ENCODE data around the gene MYLK4. TPM values are rescaled to one million over a fixed set of nuclear protein-coding genes. Genes with fewer than 3 reads are reported as not detected.

Gene MYLK4
- under 1 TPM; 0.41 to 0.79 (median 0.67) TPM for total RNA-seq

DNA sequence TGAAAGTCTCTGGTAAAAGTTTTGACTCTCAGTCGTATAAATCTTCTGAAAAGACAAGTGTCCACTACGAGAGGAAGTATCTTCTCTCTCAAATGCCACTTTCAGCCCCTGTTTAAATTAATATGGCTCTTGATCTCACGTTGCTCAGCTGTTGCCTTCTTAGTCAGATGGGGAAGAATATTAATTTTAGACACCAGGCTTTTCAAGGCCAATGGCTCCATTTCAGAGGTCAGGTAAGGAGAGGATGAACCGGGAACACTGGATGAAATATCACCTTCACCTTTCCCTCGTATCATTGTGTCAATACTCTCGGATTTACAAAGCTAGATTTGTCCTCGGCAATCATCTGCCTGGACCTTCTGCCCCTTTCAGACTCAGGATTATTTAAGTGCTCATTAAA lies at the start of gene MYLK4:
Gene MYLK4 (minus strand): TSS at position 91 of the 400 bp plus-strand sequence. CDS start 1,628 bp downstream, outside the sequence.
- Histone ChIP-seq H3K27me3 (no peaks in the 10 kb centered on the region), H3K4me1 (peaks cover 0 to 8% (median 0%) of the 10 kb centered on the region in 4 donors), H3K36me3 (no peaks in the 10 kb centered on the region), H3K9me3 (no peaks in the 10 kb centered on the region), H3K27ac (no peak within 1 kb of the TSS), H3K4me3 (no peak within 1 kb of the TSS)
- DNase-seq = no peak
- no peak for TF ChIP-seq POLR2AphosphoS5 (IDR thresholded peaks at IDR 0.05)
- TF ChIP-seq EP300 (IDR thresholded peaks at IDR 0.05; ENCODE audit: low read depth) = no peak
- no peak for TF ChIP-seq POLR2A (IDR thresholded peaks at IDR 0.05)
- TF ChIP-seq, protein P1, sequence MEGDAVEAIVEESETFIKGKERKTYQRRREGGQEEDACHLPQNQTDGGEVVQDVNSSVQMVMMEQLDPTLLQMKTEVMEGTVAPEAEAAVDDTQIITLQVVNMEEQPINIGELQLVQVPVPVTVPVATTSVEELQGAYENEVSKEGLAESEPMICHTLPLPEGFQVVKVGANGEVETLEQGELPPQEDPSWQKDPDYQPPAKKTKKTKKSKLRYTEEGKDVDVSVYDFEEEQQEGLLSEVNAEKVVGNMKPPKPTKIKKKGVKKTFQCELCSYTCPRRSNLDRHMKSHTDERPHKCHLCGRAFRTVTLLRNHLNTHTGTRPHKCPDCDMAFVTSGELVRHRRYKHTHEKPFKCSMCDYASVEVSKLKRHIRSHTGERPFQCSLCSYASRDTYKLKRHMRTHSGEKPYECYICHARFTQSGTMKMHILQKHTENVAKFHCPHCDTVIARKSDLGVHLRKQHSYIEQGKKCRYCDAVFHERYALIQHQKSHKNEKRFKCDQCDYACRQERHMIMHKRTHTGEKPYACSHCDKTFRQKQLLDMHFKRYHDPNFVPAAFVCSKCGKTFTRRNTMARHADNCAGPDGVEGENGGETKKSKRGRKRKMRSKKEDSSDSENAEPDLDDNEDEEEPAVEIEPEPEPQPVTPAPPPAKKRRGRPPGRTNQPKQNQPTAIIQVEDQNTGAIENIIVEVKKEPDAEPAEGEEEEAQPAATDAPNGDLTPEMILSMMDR (IDR thresholded peaks at IDR 0.05) = no peak
- WGBS, 2 donors (ENCODE audit: low coverage in 1 of 2) = 62 to 72% methylated on average over 7 of the region's 7 CpGs
- in situ Hi-C loops (cut with MboI; ENCODE audit: low pct_ligation_motif_present in 1 of 4, low pct_unique_long_range_greater_than_20kb in 1 of 4, low sequenced_read_pairs in 3 of 4) (no loop called here), intact Hi-C loops (cut with DNase I; ENCODE audit: low total_unique reads) (no loop called here)

DNA sequence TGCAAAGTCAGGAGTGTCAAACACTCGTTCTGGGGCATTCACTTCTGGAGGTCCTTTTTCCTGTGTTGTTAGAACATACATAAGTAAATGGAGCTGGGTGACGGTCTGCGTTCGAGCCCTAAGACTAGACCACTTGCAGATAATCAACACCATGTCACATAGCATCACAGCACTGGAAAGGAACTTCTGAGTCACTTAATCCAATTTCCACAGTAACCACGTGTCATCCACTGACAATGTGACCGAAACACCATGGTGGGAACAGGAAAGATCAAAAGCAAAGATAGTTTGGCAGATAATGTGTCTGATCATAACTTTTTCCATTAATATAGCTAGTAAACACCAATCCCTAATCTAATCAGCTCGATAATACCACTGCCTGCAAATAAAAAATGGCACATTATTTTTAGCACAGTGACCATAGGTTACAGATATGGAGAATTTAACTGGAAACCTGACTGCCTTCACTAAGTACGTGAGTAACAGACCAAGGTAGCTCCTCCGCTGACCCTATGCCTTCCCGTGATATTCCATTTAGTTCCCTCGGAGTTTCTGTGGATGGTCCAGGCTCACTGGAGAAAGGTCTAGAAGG lies 49.3 kb upstream of the MYLK4 start:
- Histone ChIP-seq H3K27me3 (no peaks in the 10 kb centered on the region), H3K9me3 (no peaks in the 10 kb centered on the region), H3K27ac (no peak overlapping the region), H3K4me3 (no peak overlapping the region), H3K36me3 (no peaks in the 10 kb centered on the region), H3K4me1 (peaks cover 0 to 6% (median 2%) of the 10 kb centered on the region in 4 donors)
- in situ Hi-C loops (cut with MboI; ENCODE audit: low pct_ligation_motif_present in 1 of 4, low pct_unique_long_range_greater_than_20kb in 1 of 4, low sequenced_read_pairs in 3 of 4) = loop anchor here in 2 of 4 donors (10.0 kb wide), 2 partner anchors 45 to 135 kb away; partner anchors contain the start of gene SERPINB1 (in 2 of the 2)
- DNase-seq = no peak
- TF ChIP-seq POLR2AphosphoS5 (IDR thresholded peaks at IDR 0.05) (no peak), POLR2A (IDR thresholded peaks at IDR 0.05) (no peak), EP300 (IDR thresholded peaks at IDR 0.05; ENCODE audit: low read depth) (no peak)
- 81 to 91% methylated on average over 6 to 11 of the region's 11 CpGs for WGBS, 2 donors (ENCODE audit: low coverage in 1 of 2)
- intact Hi-C loops (cut with DNase I; ENCODE audit: low total_unique reads) = loop anchor here (10.0 kb wide), 1 partner anchor 135 kb away; no protein-coding TSS in a partner anchor

GRCh38 chr6:2798586-2799134 lies 47.9 kb upstream of the MYLK4 start:
- DNase-seq = no peak
- Histone ChIP-seq H3K4me3 (no peak overlapping the region), H3K9me3 (no peaks in the 10 kb centered on the region), H3K4me1 (peaks cover 0 to 12% (median 6%) of the 10 kb centered on the region in 4 donors), H3K27ac (no peak overlapping the region), H3K36me3 (no peaks in the 10 kb centered on the region), H3K27me3 (no peaks in the 10 kb centered on the region)
- TF ChIP-seq, protein P1 (IDR thresholded peaks at IDR 0.05) = no peak
- TF ChIP-seq POLR2AphosphoS5 (IDR thresholded peaks at IDR 0.05) (no peak), EP300 (IDR thresholded peaks at IDR 0.05; ENCODE audit: low read depth) (no peak), POLR2A (IDR thresholded peaks at IDR 0.05) (no peak)
- intact Hi-C loops (cut with DNase I; ENCODE audit: low total_unique reads) = loop anchor here (10.0 kb wide), 1 partner anchor 136 kb away; no protein-coding TSS in a partner anchor
- 81 to 100% methylated on average over 1 to 11 of the region's 11 CpGs for WGBS, 2 donors (ENCODE audit: low coverage in 1 of 2)
- in situ Hi-C loops (cut with MboI; ENCODE audit: low pct_ligation_motif_present in 1 of 4, low pct_unique_long_range_greater_than_20kb in 1 of 4, low sequenced_read_pairs in 3 of 4) = loop anchor here in 2 of 4 donors (10.0 kb wide), 2 partner anchors 46 to 136 kb away; partner anchors contain the start of gene SERPINB1 (in 2 of the 2)

GRCh38 chr6:2797564-2798031 lies 46.9 kb upstream of the MYLK4 start:
- H3K9me3 ChIP-seq = no peaks in the 10 kb centered on the region
- in situ Hi-C loops (cut with MboI; ENCODE audit: low pct_ligation_motif_present in 1 of 4, low pct_unique_long_range_greater_than_20kb in 1 of 4, low sequenced_read_pairs in 3 of 4) = loop anchor here in 2 of 4 donors (10.0 kb wide), 2 partner anchors 47 to 137 kb away; partner anchors contain the start of gene SERPINB1 (in 2 of the 2)
- intact Hi-C loops (cut with DNase I; ENCODE audit: low total_unique reads) = loop anchor here (10.0 kb wide), 1 partner anchor 137 kb away; no protein-coding TSS in a partner anchor
- H3K4me1 ChIP-seq = peaks cover 0 to 19% (median 11%) of the 10 kb centered on the region in 4 donors
- no peaks in the 10 kb centered on the region for H3K27me3 ChIP-seq
- TF ChIP-seq EP300 (IDR thresholded peaks at IDR 0.05; ENCODE audit: low read depth) (no peak), POLR2A (IDR thresholded peaks at IDR 0.05) (no peak), POLR2AphosphoS5 (IDR thresholded peaks at IDR 0.05) (no peak)
- TF ChIP-seq, protein P1 (IDR thresholded peaks at IDR 0.05) = no peak
- no peaks in the 10 kb centered on the region for H3K36me3 ChIP-seq
- no peak overlapping the region for H3K4me3 ChIP-seq
- 6 to 43% methylated on average over 1 to 3 of the region's 3 CpGs for WGBS, 2 donors (ENCODE audit: low coverage in 1 of 2)
- H3K27ac ChIP-seq = peak overlapping the region in 1 of 4 donors; percentile 5
- DNase-seq = no peak

All from transverse colon (tissue), 4 donors.